H9 (cell line): ENCODE data around the gene KCNAB3. TPM values are rescaled to one million over a fixed set of nuclear protein-coding genes. Genes with fewer than 3 reads are reported as not detected.

ENCODE experiments used
- DNase-seq: peaks from one replicate; pipeline ENCODE4 v3.0.0-alpha.2; 2017
- H2AFZ ChIP-seq: one replicate; pipeline ENCODE4 v1.6.1; 2013; ENCODE audit warnings: mild to moderate bottlenecking, low read length, control low read depth, moderate library complexity
- H2AK5ac ChIP-seq: 2 replicates; pipeline ENCODE4 v1.6.1; 2013; ENCODE audit warnings: low read length, control low read depth, mixed read lengths; ENCODE audit not compliant: insufficient read length
- H2BK120ac ChIP-seq: one replicate; pipeline ENCODE4 v1.6.1; 2013; ENCODE audit warnings: low read depth, mild to moderate bottlenecking, low read length, control low read depth, inconsistent platforms; ENCODE audit not compliant: poor library complexity, severe bottlenecking
- H2BK12ac ChIP-seq: 2 replicates; pipeline ENCODE4 v1.6.1; 2013; ENCODE audit warnings: low read length, control low read depth, mixed read lengths, low read depth; ENCODE audit not compliant: insufficient read length
- H2BK15ac ChIP-seq: 2 replicates; pipeline ENCODE4 v1.6.1; 2013; ENCODE audit warnings: low read depth, low read length, control low read depth
- H2BK20ac ChIP-seq: one replicate; pipeline ENCODE4 v1.6.1; 2013; ENCODE audit warnings: low read depth, mild to moderate bottlenecking, low read length, control low read depth, inconsistent platforms; ENCODE audit not compliant: poor library complexity, severe bottlenecking
- H2BK5ac ChIP-seq: 2 replicates; pipeline ENCODE4 v1.6.1; 2013; ENCODE audit warnings: low read length, control low read depth, mixed read lengths; ENCODE audit not compliant: insufficient read length
- H3K14ac ChIP-seq: 2 replicates; pipeline ENCODE4 v1.6.1; 2013; ENCODE audit warnings: low read length, control low read depth; ENCODE audit not compliant: insufficient read depth
- H3K18ac ChIP-seq: 2 replicates; pipeline ENCODE4 v1.6.1; 2013; ENCODE audit warnings: low read depth, mild to moderate bottlenecking, mixed read lengths, low read length, control low read depth; ENCODE audit not compliant: insufficient read length
- H3K23ac ChIP-seq: 2 replicates; pipeline ENCODE4 v1.6.1; 2013; ENCODE audit warnings: low read length, control low read depth, mixed read lengths, low read depth; ENCODE audit not compliant: insufficient read length
- H3K23me2 ChIP-seq: 2 replicates; pipeline ENCODE4 v1.6.1; 2013; ENCODE audit warnings: low read depth, mild to moderate bottlenecking, mixed read lengths, low read length, control low read depth; ENCODE audit not compliant: insufficient read length, poor library complexity, severe bottlenecking
- H3K27ac ChIP-seq: 2 replicates; pipeline ENCODE4 v1.5.1; 2013; ENCODE audit warnings: low read length, control low read depth, mixed read lengths, low read depth; ENCODE audit not compliant: insufficient read length
- H3K27me3 ChIP-seq: 2 replicates; pipeline ENCODE4 v1.6.1; 2013; ENCODE audit warnings: low read length, control low read depth, inconsistent platforms; ENCODE audit not compliant: insufficient read depth
- H3K4ac ChIP-seq: 2 replicates; pipeline ENCODE4 v1.6.1; 2013; ENCODE audit warnings: low read depth, mild to moderate bottlenecking, control low read depth, inconsistent platforms, low read length, moderate library complexity
- H3K4me1 ChIP-seq: 2 replicates; pipeline ENCODE4 v1.6.1; 2013; ENCODE audit warnings: low read length, control low read depth, inconsistent platforms; ENCODE audit not compliant: insufficient read depth
- H3K4me2 ChIP-seq: 2 replicates; pipeline ENCODE4 v1.6.1; 2013; ENCODE audit warnings: low read length, control low read depth, mixed read lengths; ENCODE audit not compliant: insufficient read length, insufficient read depth
- H3K56ac ChIP-seq: 2 replicates; pipeline ENCODE4 v1.6.1; 2013; ENCODE audit warnings: low read depth, mild to moderate bottlenecking, mixed read lengths, low read length, control low read depth; ENCODE audit not compliant: insufficient read length
- H3K79me1 ChIP-seq: 2 replicates; pipeline ENCODE4 v1.6.1; 2013; ENCODE audit warnings: low read depth, mild to moderate bottlenecking, moderate library complexity, low read length, control low read depth, inconsistent platforms; ENCODE audit not compliant: insufficient read depth, poor library complexity, severe bottlenecking
- H3K79me2 ChIP-seq: 2 replicates; pipeline ENCODE4 v1.6.1; 2013; ENCODE audit warnings: low read length, control low read depth, inconsistent platforms; ENCODE audit not compliant: insufficient read depth
- H3K9ac ChIP-seq: 2 replicates; pipeline ENCODE4 v1.6.1; 2013; ENCODE audit warnings: low read length, control low read depth, mixed read lengths; ENCODE audit not compliant: insufficient read length; ENCODE audit errors: extremely low read depth
- H3K9me3 ChIP-seq: one replicate; pipeline ENCODE4 v1.6.1; 2013; ENCODE audit warnings: low read depth, low read length, inconsistent platforms; ENCODE audit not compliant: control insufficient read depth
- H3T11ph ChIP-seq: one replicate; pipeline ENCODE4 v1.6.1; 2013; ENCODE audit warnings: mild to moderate bottlenecking, low read length, control low read depth, inconsistent platforms
- H4K20me1 ChIP-seq: one replicate; pipeline ENCODE4 v1.6.1; 2013; ENCODE audit not compliant: control insufficient read depth, insufficient read length, insufficient read depth
- H4K5ac ChIP-seq: 2 replicates; pipeline ENCODE4 v1.6.1; 2013; ENCODE audit warnings: low read depth, mild to moderate bottlenecking, mixed read lengths, low read length, control low read depth; ENCODE audit not compliant: insufficient read length
- H4K8ac ChIP-seq: replicated peaks from 2 replicates; pipeline ENCODE4 v1.6.1; 2013; ENCODE audit warnings: low read length, control low read depth, mixed read lengths, low read depth; ENCODE audit not compliant: insufficient read length
- H4K91ac ChIP-seq: 2 replicates; pipeline ENCODE4 v1.6.1; 2013; ENCODE audit warnings: low read depth, mild to moderate bottlenecking, moderate library complexity, mixed read lengths, low read length, control low read depth; ENCODE audit not compliant: insufficient read length
- H3K27ac Mint-ChIP-seq, 3 experiments: 2 replicates in 2 of 3; 3 replicates in 1 of 3; pipeline ENCODE4 v1.8.0; 2020 to 2021; ENCODE audit warnings: mixed read lengths in 3 of 3, mild to moderate bottlenecking in 1 of 3, moderate library complexity in 1 of 3
- H3K27me3 Mint-ChIP-seq: 2 replicates; pipeline ENCODE4 v1.8.0; 2021; ENCODE audit warnings: low read depth, mild to moderate bottlenecking, moderate library complexity, mixed read lengths
- H3K36me3 Mint-ChIP-seq, 3 experiments: 2 replicates in 2 of 3; 3 replicates in 1 of 3; pipeline ENCODE4 v1.8.0; 2020 to 2021; ENCODE audit warnings: low read depth in 3 of 3, mixed read lengths in 3 of 3; ENCODE audit not compliant: insufficient read depth in 1 of 3
- H3K4me1 Mint-ChIP-seq, 2 experiments: 2 replicates each; pipeline ENCODE4 v1.8.0; 2020; ENCODE audit warnings: mixed read lengths in 2 of 2
- H3K4me3 Mint-ChIP-seq, 2 experiments: 2 replicates in 1 of 2; 3 replicates in 1 of 2; pipeline ENCODE4 v1.8.0; 2020 to 2021; ENCODE audit warnings: mild to moderate bottlenecking in 2 of 2, mixed read lengths in 2 of 2, moderate library complexity in 1 of 2
- H3K9me3 Mint-ChIP-seq, 2 experiments: 2 replicates in 1 of 2; 3 replicates in 1 of 2; pipeline ENCODE4 v1.8.0; 2020; ENCODE audit warnings: mild to moderate bottlenecking in 2 of 2, mixed read lengths in 2 of 2, moderate library complexity in 1 of 2
- WGBS: extraction: QIAGEN DNeasy Blood & Tissue Kit; methylation state at CpG from one replicate; pipeline ENCODE4 v1.1.7; 2013; ENCODE audit warnings: missing lambda C conversion rate, low lambda C conversion rate, mixed read lengths; ENCODE audit not compliant: insufficient read length; ENCODE audit errors: extremely low coverage; 5-methylcytosine and 5-hydroxymethylcytosine counted together
- total RNA-seq: library from RNA; stranded (reverse); gene quantifications from 2 replicates; pipeline ENCODE4 v1.2.1, GENCODE V29; 2021
- TF ChIP-seq, protein P1 (sequence below): fragments of 200-600 bp; sonication (generic); conservative IDR thresholded peaks from 3 replicates; pipeline ENCODE4 v1.8.0; 2021; ENCODE audit warnings: antibody characterized with exemption, mild to moderate bottlenecking

Gene KCNAB3
- total RNA-seq, 1 experiment from 2014 or later, result 6.4 TPM

DNA sequence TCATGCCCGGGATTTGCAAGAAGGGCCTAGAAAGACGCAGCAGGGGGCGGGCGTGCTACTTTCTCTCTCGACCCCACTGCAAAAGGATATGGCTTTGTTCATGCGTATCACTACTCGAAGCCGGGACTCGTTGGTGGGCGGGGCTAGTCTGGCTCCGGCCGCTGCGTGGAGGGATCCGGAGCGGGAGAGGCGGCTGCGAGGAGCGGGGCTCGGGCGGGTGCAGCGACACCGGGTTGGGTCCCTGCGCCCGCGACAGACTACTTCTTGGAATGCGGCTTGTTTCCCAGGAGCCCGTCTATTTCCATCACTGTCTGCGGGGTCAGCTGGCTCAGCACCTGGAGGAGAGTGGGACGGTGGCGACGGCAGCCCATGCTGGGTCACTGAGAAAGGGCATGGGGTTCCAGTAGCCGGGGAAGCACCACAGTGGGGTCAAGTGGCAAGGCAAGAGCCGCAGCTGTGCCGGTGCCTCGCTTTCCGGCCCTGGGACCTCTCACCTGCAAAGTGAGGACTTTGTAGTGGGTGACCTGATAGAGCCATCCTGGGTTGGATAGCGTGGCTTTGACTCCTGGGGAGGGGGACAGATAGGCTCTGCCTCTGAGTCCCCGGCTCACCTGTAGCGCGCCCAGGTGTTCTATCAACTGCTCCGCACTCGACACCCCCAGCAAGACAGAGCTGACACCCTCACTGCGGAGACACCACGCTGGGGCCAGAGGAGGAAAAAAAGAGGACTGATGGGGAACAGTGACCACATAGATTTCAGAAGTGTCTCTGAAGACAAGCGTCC lies 6.6 kb downstream of the KCNAB3 start:
- no CpG with 5 or more reads among the region's 45 CpGs for WGBS
- H3K27me3 Mint-ChIP-seq, result peaks cover 93% of the 10 kb centered on the region

More for the DNA sequence above, 6.6 kb downstream of the KCNAB3 start:
- Histone ChIP-seq H3K27ac (no peak overlapping the region), H3K9me3 (no peaks in the 10 kb centered on the region), H3K27me3 (peaks cover 28% of the 10 kb centered on the region; the same call in 1 of the 2 replicates), H2BK12ac (no peak overlapping the region), H2BK120ac (no peak overlapping the region), H3K4me1 (peaks cover 4% of the 10 kb centered on the region; the same call in 1 of the 2 replicates), H3K14ac (no peak overlapping the region), H3K79me1 (no peaks in the 10 kb centered on the region), H4K20me1 (no peaks in the 10 kb centered on the region), H4K8ac (no peak overlapping the region), H3K23me2 (no peaks in the 10 kb centered on the region), H3K56ac (no peak overlapping the region), H3K9ac (no peak overlapping the region), H4K91ac (no peak overlapping the region), H2AK5ac (no peak overlapping the region), H2BK5ac (no peak overlapping the region), H3K23ac (no peak overlapping the region), H3K4ac (no peak overlapping the region), H2BK20ac (no peak overlapping the region), H3K18ac (no peak overlapping the region), H2BK15ac (no peak overlapping the region), H3T11ph (no peak overlapping the region), H4K5ac (no peak overlapping the region), H3K4me2 (peak overlapping the region; percentile 7), H2AFZ (no peak overlapping the region), H3K79me2 (no peaks in the 10 kb centered on the region)
- Mint-ChIP-seq H3K27ac (no peak overlapping the region), H3K9me3 (no peaks in the 10 kb centered on the region), H3K4me3 (peak overlapping the region; percentile 50 to 65), H3K36me3 (no peaks in the 10 kb centered on the region; a peak in 2 of 7 replicates), H3K4me1 (peaks cover 15 to 16% of the 10 kb centered on the region in 2 experiments)
- peak; percentile 91 for DNase-seq
- TF ChIP-seq, protein P1, sequence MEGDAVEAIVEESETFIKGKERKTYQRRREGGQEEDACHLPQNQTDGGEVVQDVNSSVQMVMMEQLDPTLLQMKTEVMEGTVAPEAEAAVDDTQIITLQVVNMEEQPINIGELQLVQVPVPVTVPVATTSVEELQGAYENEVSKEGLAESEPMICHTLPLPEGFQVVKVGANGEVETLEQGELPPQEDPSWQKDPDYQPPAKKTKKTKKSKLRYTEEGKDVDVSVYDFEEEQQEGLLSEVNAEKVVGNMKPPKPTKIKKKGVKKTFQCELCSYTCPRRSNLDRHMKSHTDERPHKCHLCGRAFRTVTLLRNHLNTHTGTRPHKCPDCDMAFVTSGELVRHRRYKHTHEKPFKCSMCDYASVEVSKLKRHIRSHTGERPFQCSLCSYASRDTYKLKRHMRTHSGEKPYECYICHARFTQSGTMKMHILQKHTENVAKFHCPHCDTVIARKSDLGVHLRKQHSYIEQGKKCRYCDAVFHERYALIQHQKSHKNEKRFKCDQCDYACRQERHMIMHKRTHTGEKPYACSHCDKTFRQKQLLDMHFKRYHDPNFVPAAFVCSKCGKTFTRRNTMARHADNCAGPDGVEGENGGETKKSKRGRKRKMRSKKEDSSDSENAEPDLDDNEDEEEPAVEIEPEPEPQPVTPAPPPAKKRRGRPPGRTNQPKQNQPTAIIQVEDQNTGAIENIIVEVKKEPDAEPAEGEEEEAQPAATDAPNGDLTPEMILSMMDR, result no peak
